Head of caudate nucleus (tissue), 42 donors: ENCODE measurements around the gene CASZ1.
A peak's percentile ranks its signal among the peaks of the same experiment; 100 is the strongest.

Experiments
- DNase-seq, 42 donors: peaks; one replicate each; pipeline versions ENCODE4 v3.0.0 to v3.0.0-alpha.2; 2020 to 2021; ENCODE audit warnings: mixed read lengths in 7 of 42
- intact Hi-C: fragments of 100-400 bp; cut with DNase I; formaldehyde crosslinking; loops from one replicate; pipeline ENCODE4 v1.15.0; 2022

The CASZ1 gene

GRCh38 chr1:10641976-10642375 lies 154.5 kb downstream of the CASZ1 start:
- intact Hi-C loops: no loop called here
- DNase-seq: no peak

- intact Hi-C loops: no loop called here
- DNase-seq: no peak
These were observed 155.4 kb downstream of the CASZ1 start for GRCh38 chr1:10640843-10641553.

- DNase-seq: peak in 24 of 42 donors; percentile 15 to 67 (median 36)
- intact Hi-C loops: no loop called here
These were observed 156.5 kb downstream of the CASZ1 start for GRCh38 chr1:10639775-10640578.

- no peak for DNase-seq
- intact Hi-C loops: no loop called here
These were observed 157.3 kb downstream of the CASZ1 start for GRCh38 chr1:10639011-10639774.

- intact Hi-C loops: no loop called here
- DNase-seq: no peak
These were observed 157.9 kb downstream of the CASZ1 start for GRCh38 chr1:10638559-10639005.

GRCh38 chr1:10637834-10638558 lies 158.4 kb downstream of the CASZ1 start:
- no peak for DNase-seq
- intact Hi-C loops: no loop called here

- intact Hi-C loops: no loop called here
- DNase-seq: no peak
These were observed 159.0 kb downstream of the CASZ1 start for GRCh38 chr1:10637400-10637799.

- DNase-seq: no peak
- intact Hi-C loops: no loop called here
These were observed 160.5 kb downstream of the CASZ1 start for GRCh38 chr1:10635992-10636391.

- DNase-seq: no peak
- intact Hi-C loops: no loop called here
These were observed 161.2 kb downstream of the CASZ1 start for GRCh38 chr1:10635085-10635896.

GRCh38 chr1:10634428-10635084 lies 161.9 kb downstream of the CASZ1 start:
- no peak for DNase-seq
- intact Hi-C loops: no loop called here

GRCh38 chr1:10634075-10634427 lies 162.4 kb downstream of the CASZ1 start:
- intact Hi-C loops: no loop called here

GRCh38 chr1:10633416-10633815 lies 163.0 kb downstream of the CASZ1 start:
- intact Hi-C loops: no loop called here
- no peak for DNase-seq

More at GRCh38 chr1:10634075-10634427, 162.4 kb downstream of the CASZ1 start:
- no peak for DNase-seq

- DNase-seq: no peak
- intact Hi-C loops: no loop called here
These were observed 163.8 kb downstream of the CASZ1 start for GRCh38 chr1:10632691-10633090.

GRCh38 chr1:10631811-10632593 lies 164.4 kb downstream of the CASZ1 start:
- intact Hi-C loops: no loop called here
- DNase-seq: no peak

- intact Hi-C loops: no loop called here
- no peak for DNase-seq
These were observed 165.2 kb downstream of the CASZ1 start for GRCh38 chr1:10631121-10631810.

- no peak for DNase-seq
These were observed 165.8 kb downstream of the CASZ1 start for GRCh38 chr1:10630661-10631120.

More at GRCh38 chr1:10630661-10631120, 165.8 kb downstream of the CASZ1 start:
- intact Hi-C loops: no loop called here
